MM.1S (cell line): ENCODE data around the gene PCNA.

Experiments used
- CTCF ChIP-seq: fragments of 300-600 bp; sonication (generic); IDR thresholded peaks from 2 replicates; pipeline ENCODE4 v1.5.1; 2016; ENCODE audit warnings: antibody characterized with exemption, low read length, mixed read lengths
- EZH2 ChIP-seq: fragments of 300-600 bp; sonication (generic); optimal IDR thresholded peaks from 2 replicates; pipeline ENCODE3; 2017; ENCODE audit warnings: low read depth, mild to moderate bottlenecking, antibody characterized with exemption, low read length, mixed read lengths
- EZH2phosphoT487 ChIP-seq: fragments of 300-600 bp; sonication (generic); IDR thresholded peaks from 2 replicates; pipeline ENCODE4 v1.6.1; 2018; ENCODE audit warnings: antibody characterized with exemption, low read length

- no peak for TF ChIP-seq CTCF
- no peak for TF ChIP-seq EZH2
- TF ChIP-seq EZH2phosphoT487: no peak
These were observed 27.3 kb upstream of the PCNA start for GRCh38 chr20:5146871-5147592.
